SK-N-MC (cell line): ENCODE measurements around the gene ASB2.

ENCODE experiments used
- EZH2 ChIP-seq: fragments of 200-600 bp; sonication (generic); IDR thresholded peaks from one replicate; pipeline ENCODE4 v1.6.1; 2017; ENCODE audit warnings: antibody characterized with exemption
- FOXP2 ChIP-seq: optimal IDR thresholded peaks from 2 replicates; pipeline ENCODE3; 2011; ENCODE audit warnings: mild to moderate bottlenecking, moderate library complexity; ENCODE audit not compliant: insufficient read depth; ENCODE audit errors: extremely low read length, control extremely low read depth
- POLR2AphosphoS5 ChIP-seq: IDR thresholded peaks from 2 replicates; pipeline ENCODE4 v1.6.1; 2012; ENCODE audit warnings: mild to moderate bottlenecking, low read depth, low read length, borderline replicate concordance

DNA sequence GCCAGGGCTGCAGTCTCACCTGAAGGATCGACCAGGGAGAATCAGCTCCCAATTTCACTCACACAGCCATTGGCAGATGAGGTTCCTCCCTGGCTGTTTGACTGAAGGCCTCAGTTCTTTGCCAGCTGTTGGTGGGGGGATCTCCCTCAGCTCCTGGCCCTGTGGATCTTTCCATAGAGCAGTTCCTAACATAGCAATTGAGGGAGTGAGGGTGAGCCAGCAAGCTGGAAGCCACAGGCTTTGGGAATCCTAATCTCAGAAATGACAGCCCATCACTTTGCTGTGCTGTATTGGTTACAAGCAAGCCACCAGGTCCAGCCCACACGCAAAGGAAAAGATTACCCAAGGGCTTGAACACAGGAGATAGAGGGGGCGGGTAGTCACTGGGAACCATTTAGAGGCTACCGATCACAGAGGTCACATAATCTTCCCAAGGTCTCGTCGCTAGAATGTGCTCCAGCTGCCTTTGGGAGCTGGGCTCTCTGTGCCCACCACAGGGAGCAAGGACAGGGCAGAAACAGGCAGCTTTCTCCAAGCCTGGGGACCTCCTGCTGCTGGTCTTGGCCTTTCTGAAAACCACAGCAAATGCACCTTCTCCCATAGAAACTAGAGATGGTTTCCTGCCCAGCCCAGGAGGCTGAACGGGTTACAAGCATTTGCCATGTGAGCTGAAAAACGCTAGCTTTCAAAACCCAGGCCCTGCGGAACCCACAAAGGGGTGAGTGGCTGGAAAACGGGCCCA, 45.2 kb upstream of the ASB2 start:
- TF ChIP-seq POLR2AphosphoS5 (no peak), EZH2 (no peak), FOXP2 (no peak)
